KMS-11 (cell line): ENCODE results near the gene GXYLT1.

ENCODE experiments used
- H2AFZ ChIP-seq: fragments of 200-600 bp; sonication (generic); 2 replicates; pipeline ENCODE4 v1.6.1; 2016; ENCODE audit warnings: antibody characterized with exemption, mixed run types, low read depth
- H3K27ac ChIP-seq: fragments of 200-600 bp; sonication (generic); 2 replicates; pipeline ENCODE4 v1.6.1; 2016; ENCODE audit warnings: mild to moderate bottlenecking, mixed run types
- H3K27me3 ChIP-seq: fragments of 200-600 bp; sonication (generic); 2 replicates; pipeline ENCODE4 v1.6.1; 2017; ENCODE audit warnings: mild to moderate bottlenecking, low read depth, mixed run types, moderate library complexity; ENCODE audit not compliant: insufficient read depth
- H3K36me3 ChIP-seq: fragments of 200-600 bp; sonication (generic); 2 replicates; pipeline ENCODE4 v1.6.1; 2017; ENCODE audit warnings: mild to moderate bottlenecking, mixed run types; ENCODE audit not compliant: insufficient read depth
- H3K4me1 ChIP-seq: fragments of 200-600 bp; sonication (generic); 2 replicates; pipeline ENCODE4 v1.6.1; 2016; ENCODE audit warnings: mild to moderate bottlenecking, low read depth, mixed run types; ENCODE audit not compliant: poor library complexity, severe bottlenecking
- H3K4me2 ChIP-seq: fragments of 200-600 bp; sonication (generic); 2 replicates; pipeline ENCODE4 v1.7.0; 2016; ENCODE audit warnings: mild to moderate bottlenecking, mixed run types
- H3K4me3 ChIP-seq: fragments of 200-600 bp; sonication (generic); IDR thresholded peaks from 2 replicates; pipeline ENCODE4 v1.6.1; 2017; ENCODE audit warnings: low read depth, low read length, mixed read lengths; ENCODE audit not compliant: insufficient read depth
- H3K79me2 ChIP-seq: fragments of 200-600 bp; sonication (generic); 2 replicates; pipeline ENCODE4 v1.6.1; 2016; ENCODE audit warnings: low read depth, mixed run types; ENCODE audit not compliant: insufficient read depth
- H3K9ac ChIP-seq: fragments of 200-600 bp; sonication (generic); 2 replicates; pipeline ENCODE4 v1.6.1; 2016; ENCODE audit warnings: mild to moderate bottlenecking, mixed run types
- H4K20me1 ChIP-seq: fragments of 200-600 bp; sonication (generic); 2 replicates; pipeline ENCODE4 v1.6.1; 2016; ENCODE audit warnings: mild to moderate bottlenecking, mixed run types; ENCODE audit not compliant: insufficient read depth
- TF ChIP-seq, protein P1 (sequence below): fragments of 200-600 bp; sonication (generic); conservative IDR thresholded peaks from 2 replicates; pipeline ENCODE4 v1.6.1; 2017; ENCODE audit warnings: low read depth, mild to moderate bottlenecking, antibody characterized with exemption, low read length, moderate library complexity, mixed read lengths

Gene GXYLT1

DNA sequence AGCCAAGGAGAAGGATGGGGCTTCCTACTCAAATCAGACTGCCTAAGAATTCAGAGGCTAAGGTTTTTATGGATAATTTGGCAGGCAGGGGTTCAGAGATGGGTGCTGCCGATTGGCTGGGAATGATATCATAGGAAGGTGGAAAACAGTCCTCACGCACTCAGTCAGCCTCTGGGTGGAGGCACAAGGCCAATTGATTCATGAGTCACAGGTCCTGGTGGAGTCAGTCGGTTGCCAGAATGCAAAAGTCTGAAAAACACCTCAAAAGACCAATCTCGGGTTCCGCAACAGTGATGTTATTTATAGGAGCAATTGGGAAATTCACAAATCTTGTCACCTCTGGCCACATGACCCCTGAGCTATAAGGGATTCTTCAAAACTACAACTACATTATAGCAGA lies 105.5 kb downstream of the GXYLT1 start:
- no peaks in the 10 kb centered on the region for H3K36me3 ChIP-seq
- H3K4me3 ChIP-seq = no peak overlapping the region
- no peaks in the 10 kb centered on the region for H3K27me3 ChIP-seq
- no peaks in the 10 kb centered on the region for H4K20me1 ChIP-seq
- TF ChIP-seq, protein P1, sequence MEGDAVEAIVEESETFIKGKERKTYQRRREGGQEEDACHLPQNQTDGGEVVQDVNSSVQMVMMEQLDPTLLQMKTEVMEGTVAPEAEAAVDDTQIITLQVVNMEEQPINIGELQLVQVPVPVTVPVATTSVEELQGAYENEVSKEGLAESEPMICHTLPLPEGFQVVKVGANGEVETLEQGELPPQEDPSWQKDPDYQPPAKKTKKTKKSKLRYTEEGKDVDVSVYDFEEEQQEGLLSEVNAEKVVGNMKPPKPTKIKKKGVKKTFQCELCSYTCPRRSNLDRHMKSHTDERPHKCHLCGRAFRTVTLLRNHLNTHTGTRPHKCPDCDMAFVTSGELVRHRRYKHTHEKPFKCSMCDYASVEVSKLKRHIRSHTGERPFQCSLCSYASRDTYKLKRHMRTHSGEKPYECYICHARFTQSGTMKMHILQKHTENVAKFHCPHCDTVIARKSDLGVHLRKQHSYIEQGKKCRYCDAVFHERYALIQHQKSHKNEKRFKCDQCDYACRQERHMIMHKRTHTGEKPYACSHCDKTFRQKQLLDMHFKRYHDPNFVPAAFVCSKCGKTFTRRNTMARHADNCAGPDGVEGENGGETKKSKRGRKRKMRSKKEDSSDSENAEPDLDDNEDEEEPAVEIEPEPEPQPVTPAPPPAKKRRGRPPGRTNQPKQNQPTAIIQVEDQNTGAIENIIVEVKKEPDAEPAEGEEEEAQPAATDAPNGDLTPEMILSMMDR = no peak
- H3K27ac ChIP-seq = no peak overlapping the region
- H3K9ac ChIP-seq = no peak overlapping the region
- no peaks in the 10 kb centered on the region for H3K79me2 ChIP-seq
- no peak overlapping the region for H3K4me2 ChIP-seq
- no peak overlapping the region for H2AFZ ChIP-seq
- no peaks in the 10 kb centered on the region for H3K4me1 ChIP-seq

DNA sequence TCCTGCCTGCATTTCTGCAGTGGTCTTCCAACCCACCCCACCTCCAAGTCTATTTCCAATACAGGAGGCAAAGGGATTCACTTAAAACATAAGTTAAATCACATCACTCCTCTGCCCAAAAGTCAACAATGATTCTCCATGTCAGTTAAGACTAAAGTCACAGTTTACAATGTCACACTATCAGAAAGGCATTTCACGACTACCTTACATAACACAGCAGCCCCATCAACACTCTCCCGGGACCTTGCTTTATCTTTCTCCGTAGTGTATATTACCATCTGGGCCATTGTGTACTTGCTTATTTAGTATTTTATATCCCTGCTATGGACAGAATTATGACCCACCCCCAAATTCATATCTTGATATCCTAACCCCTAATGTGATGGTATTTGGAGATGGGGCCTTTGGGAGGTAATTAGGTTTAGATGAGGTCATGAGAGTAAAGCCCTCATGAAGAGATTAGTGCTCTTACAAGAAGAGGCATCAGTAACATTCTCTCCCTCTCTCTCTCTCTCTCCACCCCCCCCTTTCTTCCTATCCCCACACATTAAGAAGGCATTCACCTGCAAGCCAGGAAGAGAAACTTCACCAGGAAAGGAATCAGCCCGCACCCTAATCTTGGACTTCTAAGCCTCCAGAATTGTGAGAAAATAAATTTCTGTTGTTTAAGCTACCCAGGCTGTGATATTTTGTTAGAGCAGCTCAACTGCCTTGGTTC lies 112.7 kb downstream of the GXYLT1 start:
- no peak overlapping the region for H3K4me2 ChIP-seq
- no peak overlapping the region for H2AFZ ChIP-seq
- H4K20me1 ChIP-seq = no peaks in the 10 kb centered on the region
- no peaks in the 10 kb centered on the region for H3K36me3 ChIP-seq
- no peaks in the 10 kb centered on the region for H3K27me3 ChIP-seq
- H3K9ac ChIP-seq = no peak overlapping the region
- no peak overlapping the region for H3K27ac ChIP-seq
- H3K79me2 ChIP-seq = no peaks in the 10 kb centered on the region
- TF ChIP-seq, protein P1 = no peak
- no peak overlapping the region for H3K4me3 ChIP-seq
- H3K4me1 ChIP-seq = no peaks in the 10 kb centered on the region
